ENCODE measurements around the gene KRTAP4-7.
"Not testable (repeated sequence)": the region's sequence is repeated elsewhere in the genome, so short reads cannot be mapped to it uniquely, and the experiment has no call there.

KRTAP4-7 gene

DNA sequence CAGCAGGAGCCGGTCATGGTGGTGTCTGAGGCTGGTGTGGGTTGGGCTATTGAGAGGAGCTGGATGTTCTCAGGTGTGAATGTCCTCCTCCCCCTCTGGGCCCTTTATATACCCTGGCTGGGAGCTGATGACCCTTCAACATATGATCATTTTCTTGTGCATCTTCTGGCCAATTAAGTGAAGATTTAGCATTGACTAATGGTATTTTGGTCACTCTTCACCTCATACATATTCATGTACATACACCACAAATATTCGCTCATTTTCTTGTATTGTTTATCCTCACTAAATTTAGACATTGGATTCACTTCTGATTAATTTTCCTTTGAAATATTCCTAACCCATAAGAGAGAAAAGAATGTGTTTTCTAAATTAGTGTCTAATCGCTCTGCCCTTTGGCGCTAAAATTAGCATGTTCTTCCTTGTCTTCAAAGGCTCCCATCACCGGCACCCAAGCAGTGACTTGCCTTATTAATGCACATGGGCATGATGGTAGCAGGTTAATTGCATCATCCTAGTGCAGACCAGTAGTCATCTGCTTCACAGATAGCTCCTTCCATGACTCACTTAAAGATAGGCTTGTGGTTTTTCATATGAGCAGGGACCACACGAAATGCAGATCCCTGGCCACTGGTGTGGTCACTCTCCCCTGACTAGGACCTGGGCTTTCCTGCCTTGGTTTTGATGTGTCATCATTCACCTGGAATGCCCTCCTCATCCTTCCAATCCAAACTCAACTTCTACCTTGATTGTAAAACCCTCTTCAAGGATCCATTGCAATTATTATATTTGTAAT, 17.9 kb upstream of the KRTAP4-7 start, which contains the start of gene KRTAP2-4:
Gene KRTAP2-4, minus strand, starts transcription at position 51 of the 796 bp plus-strand sequence. Its CDS starts 34 bp downstream, at position 17.
- DNase-seq, result no peak

DNA sequence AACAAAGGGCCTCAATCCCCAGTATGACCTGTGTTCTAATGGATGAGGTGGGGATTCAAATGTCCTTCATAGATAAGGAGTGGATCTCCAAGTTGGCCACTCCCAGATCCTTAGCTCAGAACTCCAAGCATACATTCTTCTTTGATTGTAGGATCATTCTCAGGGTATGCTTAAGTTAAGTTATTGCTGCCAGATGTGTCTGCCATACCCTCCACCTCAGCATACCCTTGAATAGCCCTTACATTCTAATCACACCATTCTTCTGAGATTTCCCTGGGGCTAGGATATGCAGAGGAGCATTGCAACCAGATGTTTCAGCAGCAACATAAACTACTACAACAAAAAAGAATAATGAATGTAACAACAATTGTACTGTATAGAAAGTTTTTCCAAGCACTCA, 16.7 kb upstream of the KRTAP4-7 start:
- DNase-seq, result no peak

GRCh38 chr17:41069031-41069430, 14.9 kb upstream of the KRTAP4-7 start:
- no peak for DNase-seq

DNA sequence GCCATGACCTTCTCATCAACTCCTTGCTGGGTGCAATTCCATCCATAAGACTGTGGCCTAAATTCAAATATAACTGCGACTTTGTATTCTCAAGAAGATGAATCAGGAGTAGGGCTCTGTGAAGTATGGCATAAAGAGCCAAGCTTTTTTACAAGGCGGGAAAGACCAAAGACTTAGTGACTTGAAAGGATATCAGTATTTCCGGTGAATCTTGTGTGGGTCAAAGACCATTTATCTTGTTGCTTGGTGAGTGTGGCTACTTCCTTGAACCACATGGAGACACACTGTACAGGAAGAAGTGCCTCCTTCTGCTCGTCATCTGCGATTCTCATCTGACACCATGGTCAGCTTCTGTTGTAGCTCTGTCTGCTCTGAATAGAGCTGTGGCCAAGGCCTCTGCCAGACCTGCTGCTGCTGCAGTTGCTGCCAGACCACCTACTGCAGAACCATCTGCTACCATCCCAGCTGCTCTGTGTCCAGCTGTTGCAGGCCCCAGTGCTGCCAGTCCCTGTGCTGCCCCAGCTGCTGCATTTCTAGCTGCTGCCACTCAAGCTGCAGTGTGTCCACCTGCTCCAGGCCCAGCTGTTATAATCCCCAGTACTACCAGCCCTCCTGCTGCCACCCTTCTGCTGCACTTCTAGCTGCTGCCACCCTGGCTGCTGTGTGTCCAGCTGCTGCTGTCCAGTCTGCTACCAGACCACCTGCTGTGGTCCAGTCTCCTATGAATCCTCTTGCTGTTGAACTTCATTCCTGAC, 12.2 kb upstream of the KRTAP4-7 start:
- DNase-seq, result no peak

DNA sequence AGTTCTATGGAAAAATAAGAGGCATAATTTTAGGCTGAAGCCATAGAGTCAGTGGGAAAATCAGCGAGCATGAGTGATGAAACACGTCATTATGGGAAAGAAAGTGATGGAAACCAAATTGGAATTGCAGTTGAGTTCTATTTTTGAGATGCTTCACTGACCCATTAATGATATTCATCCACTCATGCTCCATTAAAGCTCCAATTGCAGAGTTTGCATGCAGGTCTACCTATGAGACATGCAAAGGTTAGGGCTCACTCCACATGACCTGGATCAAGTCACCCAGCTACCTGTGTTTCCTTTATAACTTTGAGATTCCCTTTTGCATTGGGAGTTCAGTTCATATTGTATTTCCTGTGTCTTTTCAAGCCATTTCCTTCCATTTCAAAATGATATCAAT, 10.3 kb upstream of the KRTAP4-7 start:
- DNase-seq, result no peak

DNA sequence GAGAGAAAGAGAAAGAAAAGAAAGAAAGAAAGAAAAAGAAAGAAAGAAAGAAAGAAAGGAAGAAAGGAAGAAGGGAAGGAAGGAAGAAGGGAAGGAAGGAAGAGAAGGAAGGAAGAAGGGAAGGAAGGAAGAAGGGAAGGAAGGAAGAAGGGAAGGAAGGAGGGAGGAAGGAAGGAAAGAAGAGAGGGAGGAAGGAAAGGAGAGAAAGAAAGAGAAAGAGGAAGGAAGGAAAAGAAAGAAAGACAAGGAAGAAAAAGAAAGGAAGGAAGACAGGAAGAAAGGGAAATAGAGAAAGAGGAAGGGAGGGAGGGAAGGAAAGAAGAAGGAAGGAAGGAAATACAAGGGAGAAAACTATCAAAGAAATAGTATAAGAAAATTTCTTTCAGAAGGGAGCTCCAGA, 7.2 kb upstream of the KRTAP4-7 start:
- no peak for DNase-seq

- DNase-seq, result no peak
Measured at GRCh38 chr17:41082626-41083025, 1.3 kb upstream of the KRTAP4-7 start.

DNA sequence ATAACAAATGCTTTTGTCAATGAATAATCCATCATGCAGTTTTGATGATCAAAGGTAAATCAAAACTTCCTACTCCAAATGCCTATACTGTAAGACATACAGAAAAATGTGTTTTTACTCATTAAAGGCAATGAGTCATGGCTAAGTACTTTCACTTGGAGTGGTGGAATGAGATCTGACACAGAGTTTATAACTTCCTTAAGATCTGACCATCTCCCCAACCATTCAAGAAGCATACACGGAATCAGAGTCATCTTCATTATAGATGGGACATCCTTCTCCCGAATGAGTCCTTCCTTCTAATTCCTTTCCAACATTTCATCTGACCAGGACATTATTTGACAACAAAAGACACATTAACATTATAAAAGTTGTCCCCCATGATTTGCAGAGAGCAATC, 523 bp upstream of the KRTAP4-7 start:
- not testable (repeated sequence) for DNase-seq

GRCh38 chr17:41088760-41089352, 4.9 kb downstream of the KRTAP4-7 start:
- DNase-seq, result not testable (repeated sequence)

GRCh38 chr17:41096055-41096454, 12.1 kb downstream of the KRTAP4-7 start:
- DNase-seq, result no peak

DNA sequence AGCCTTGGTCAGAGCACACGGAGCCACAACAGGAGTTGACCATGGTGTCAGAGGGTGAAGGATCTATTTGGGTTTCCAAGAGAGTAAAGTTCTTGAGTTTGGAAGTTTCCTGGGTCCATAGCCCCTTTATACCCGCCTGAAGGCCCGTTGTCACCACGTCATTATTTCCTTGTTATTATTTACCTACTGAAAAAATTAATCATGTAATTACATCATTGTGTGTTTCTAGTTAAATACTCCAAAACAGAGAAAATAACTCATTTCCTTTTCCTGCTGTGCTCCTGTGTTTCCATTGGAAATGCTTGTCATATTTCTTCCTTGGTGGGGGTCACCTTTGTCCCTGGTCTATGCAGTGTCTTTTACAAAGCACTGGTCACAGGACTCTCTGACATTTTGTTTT, 14.1 kb downstream of the KRTAP4-7 start, which contains the start of gene KRTAP4-8:
Gene KRTAP4-8, minus strand, starts transcription at position 101 of the 400 bp plus-strand sequence. Its CDS starts 58 bp downstream, at position 43.
- no peak for DNase-seq

GRCh38 chr17:41098481-41098880, 14.5 kb downstream of the KRTAP4-7 start:
- no peak for DNase-seq

DNA sequence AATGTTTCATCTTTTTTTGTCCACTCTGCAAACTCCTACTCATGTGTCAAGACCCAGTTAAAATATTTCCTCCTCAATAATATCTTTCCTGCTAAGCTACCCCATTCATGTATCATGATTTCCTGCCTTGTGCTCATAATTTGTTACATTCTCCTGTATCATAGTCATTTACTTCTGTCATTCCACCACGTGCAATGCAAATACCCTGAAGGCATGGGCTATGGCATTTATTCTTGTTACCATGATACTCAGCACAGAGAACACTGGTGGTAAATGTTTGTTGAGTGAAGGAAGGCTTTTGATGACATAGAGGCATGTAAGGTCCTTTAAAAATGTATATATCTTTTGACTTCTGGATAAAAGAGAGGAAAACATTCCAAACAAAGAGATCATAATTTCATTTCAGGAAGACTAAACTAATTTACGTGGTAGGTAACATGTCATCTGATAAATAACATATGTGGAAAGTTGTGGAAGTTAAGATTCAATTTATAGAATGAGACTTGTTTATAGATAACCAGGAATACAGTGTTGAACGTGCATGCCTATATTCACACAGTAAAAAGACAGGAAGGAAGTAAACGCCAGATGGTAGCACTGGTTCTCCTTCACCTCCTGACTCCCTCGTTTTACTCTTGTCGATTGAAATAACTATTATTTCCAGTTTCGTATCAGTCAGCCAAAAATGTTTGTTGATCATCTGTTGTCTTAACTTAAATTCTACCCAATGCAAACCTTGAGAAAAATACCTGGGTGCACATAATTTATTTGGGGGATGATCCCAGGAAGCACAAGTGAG, 15.9 kb downstream of the KRTAP4-7 start:
- DNase-seq, result not testable (repeated sequence)

GRCh38 chr17:41101586-41102259, 17.8 kb downstream of the KRTAP4-7 start, which contains the start of gene KRTAP4-16:
Gene KRTAP4-16 (minus strand): TSS chr17:41102209. CDS start chr17:41102209, 0 bp downstream.
- no peak for DNase-seq

GRCh38 chr17:41103896-41104295, 19.9 kb downstream of the KRTAP4-7 start:
- DNase-seq, result no peak

DNA sequence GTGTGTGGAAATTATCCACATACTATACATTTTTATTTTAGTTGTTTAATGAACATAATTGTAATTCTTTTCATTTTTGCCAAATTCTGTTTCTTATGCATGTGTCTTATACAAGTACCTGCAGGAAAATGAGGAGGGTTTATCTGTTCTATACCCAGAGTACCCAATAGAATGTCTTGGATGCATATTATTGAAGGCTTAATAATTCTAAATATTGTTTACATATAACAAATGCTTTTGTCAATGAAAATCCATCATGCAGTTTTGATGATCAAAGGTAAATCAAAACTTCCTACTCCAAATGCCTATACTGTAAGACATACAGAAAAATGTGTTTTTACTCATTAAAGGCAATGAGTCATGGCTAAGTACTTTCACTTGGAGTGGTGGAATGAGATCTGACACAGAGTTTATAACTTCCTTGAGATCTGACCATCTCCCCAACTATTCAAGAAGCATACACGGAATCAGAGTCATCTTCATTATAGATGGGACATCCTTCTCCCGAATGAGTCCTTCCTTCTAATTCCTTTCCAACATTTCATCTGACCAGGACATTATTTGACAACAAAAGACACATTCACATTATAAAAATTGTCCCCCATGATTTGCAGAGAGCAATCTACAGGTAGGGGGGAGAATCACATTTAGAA, 20.6 kb downstream of the KRTAP4-7 start:
- not testable (repeated sequence) for DNase-seq

DNA sequence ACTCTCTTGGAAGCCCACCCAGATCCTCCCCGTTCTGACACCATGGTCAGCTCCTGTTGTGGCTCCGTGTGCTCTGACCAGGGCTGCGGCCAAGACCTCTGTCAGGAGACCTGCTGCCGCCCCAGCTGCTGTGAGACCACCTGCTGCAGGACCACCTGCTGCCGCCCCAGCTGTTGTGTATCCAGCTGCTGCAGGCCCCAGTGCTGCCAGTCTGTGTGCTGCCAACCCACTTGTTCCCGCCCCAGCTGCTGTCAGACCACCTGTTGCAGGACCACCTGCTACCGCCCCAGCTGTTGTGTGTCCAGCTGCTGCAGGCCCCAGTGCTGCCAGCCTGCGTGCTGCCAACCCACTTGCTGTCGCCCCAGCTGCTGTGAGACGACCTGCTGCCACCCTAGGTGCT, 21.4 kb downstream of the KRTAP4-7 start, which contains the start of gene KRTAP4-9:
Gene KRTAP4-9, plus strand, starts transcription at position 43 of the 400 bp plus-strand sequence. Its CDS starts 0 bp downstream, at position 43.
- DNase-seq, result not testable (repeated sequence)

GRCh38 chr17:41107941-41108450, 24.0 kb downstream of the KRTAP4-7 start:
- DNase-seq, result no peak

- DNase-seq, result not testable (repeated sequence)
Measured at GRCh38 chr17:41108728-41109386, 24.9 kb downstream of the KRTAP4-7 start.

GRCh38 chr17:41111151-41111885, 27.4 kb downstream of the KRTAP4-7 start:
- DNase-seq, result no peak
